ENCODE results near the gene GPR78.

GPR78 gene

DNA sequence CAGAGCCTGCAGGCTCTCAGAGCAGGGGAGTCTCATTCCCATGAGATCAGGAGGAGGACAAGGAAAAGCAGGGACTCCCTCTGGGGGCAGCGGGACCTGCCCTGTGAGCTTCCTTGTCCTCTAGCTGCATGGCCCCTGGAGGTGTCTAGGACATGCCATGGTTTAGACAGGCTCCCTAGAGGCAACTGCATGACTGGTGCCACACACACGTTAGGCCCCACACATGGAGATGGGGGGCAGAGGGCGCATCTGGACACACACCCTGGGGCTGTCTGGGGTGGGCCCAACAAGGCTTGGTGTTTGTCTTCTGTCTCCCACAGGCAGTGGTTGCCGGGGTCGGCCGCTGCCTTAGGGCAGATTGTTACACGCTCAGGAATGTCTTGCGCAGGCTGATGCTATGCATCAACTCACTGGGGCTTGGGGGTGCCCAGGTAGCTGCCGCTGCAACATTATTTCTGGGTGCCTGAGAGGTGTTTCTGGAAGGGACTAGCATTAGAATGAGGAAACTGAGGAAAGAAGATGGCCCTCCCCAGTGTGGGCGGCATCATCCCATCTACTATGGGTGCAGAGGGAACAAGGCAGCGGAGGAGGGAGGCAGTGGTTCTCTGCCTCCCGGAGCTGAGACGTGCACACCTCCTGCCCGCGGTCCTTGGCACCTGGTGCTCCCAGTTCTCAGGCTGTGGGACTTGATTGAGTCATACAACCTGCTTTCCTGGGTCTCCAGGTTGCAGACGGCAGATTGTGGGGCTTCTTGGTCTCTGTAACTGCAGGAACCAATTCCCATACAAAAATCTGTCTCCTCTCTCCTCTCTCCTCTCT is 32.1 kb upstream of the GPR78 start (continued):
- TF ChIP-seq, protein P1, sequence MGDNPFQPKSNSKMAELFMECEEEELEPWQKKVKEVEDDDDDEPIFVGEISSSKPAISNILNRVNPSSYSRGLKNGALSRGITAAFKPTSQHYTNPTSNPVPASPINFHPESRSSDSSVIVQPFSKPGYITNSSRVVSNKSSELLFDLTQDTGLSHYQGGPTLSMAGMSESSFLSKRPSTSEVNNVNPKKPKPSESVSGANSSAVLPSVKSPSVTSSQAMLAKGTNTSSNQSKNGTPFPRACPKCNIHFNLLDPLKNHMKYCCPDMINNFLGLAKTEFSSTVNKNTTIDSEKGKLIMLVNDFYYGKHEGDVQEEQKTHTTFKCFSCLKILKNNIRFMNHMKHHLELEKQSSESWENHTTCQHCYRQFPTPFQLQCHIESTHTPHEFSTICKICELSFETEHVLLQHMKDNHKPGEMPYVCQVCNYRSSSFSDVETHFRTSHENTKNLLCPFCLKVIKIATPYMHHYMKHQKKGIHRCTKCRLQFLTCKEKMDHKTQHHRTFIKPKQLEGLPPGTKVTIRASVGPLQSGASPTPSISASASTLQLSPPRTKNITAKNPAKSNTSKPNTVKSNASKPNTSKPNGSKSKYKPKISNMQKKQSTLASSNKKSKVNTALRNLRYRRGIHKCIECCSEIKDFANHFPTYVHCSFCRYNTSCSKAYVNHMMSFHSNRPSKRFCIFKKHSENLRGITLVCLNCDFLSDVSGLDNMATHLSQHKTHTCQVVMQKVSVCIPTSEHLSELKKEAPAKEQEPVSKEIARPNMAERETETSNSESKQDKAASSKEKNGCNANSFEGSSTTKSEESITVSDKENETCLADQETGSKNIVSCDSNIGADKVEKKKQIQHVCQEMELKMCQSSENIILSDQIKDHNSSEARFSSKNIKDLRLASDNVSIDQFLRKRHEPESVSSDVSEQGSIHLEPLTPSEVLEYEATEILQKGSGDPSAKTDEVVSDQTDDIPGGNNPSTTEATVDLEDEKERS (tag by site-specific recombination; IDR thresholded peaks at IDR 0.05) = no peak
- TF ChIP-seq KLF1 (tag by site-specific recombination; IDR thresholded peaks at IDR 0.05) = no peak
- no peak for TF ChIP-seq ZNF221 (tag by site-specific recombination; IDR thresholded peaks at IDR 0.05; ENCODE audit: borderline replicate concordance)
- no peak for TF ChIP-seq ZXDB (tag by site-specific recombination; IDR thresholded peaks at IDR 0.05)
- no peak for TF ChIP-seq WT1 (tag by site-specific recombination; IDR thresholded peaks at IDR 0.05)
- TF ChIP-seq ZNF514 (tag by site-specific recombination; IDR thresholded peaks at IDR 0.05) = no peak

- H3K4me3 ChIP-seq (ENCODE audit: low read depth, low read length) = no peak overlapping the region
- H3K9me3 ChIP-seq (ENCODE audit: control insufficient read depth, insufficient read depth, low read depth, low read length) = no peaks in the 10 kb centered on the region
- CTCF ChIA-PET = interaction anchor here (0.6 to 1.5 kb wide), 4 partner anchors 34 to 99 kb away, joined by 3 to 5 read pairs (median 4); no protein-coding TSS in a partner anchor
- H3K4me1 ChIP-seq (ENCODE audit: control insufficient read depth, insufficient read depth, low read length) = no peaks in the 10 kb centered on the region
- no peak overlapping the region for H3K27ac ChIP-seq (ENCODE audit: extremely low read depth, low read depth, low read length)
- POLR2A ChIA-PET = no interaction called here
- H3K36me3 ChIP-seq (ENCODE audit: control insufficient read depth in 2 of 2, insufficient read depth in 1 of 2, low read length in 2 of 2) = no peaks in the 10 kb centered on the region
- TF ChIP-seq ZIC2 (tag by site-specific recombination; IDR thresholded peaks at IDR 0.05) = no peak
- no peak for TF ChIP-seq ZNF449 (tag by site-specific recombination; IDR thresholded peaks at IDR 0.05)
Measured at GRCh38 chr4:8548731-8549351, 31.4 kb upstream of the GPR78 start.

- H3K4me3 ChIP-seq (ENCODE audit: low read depth, low read length) = no peak overlapping the region
- ChIA-PET POLR2A (no interaction called here), CTCF (interaction anchor here (0.6 to 1.5 kb wide), 5 partner anchors 23 to 281 kb away, joined by 3 to 6 read pairs (median 3); no protein-coding TSS in a partner anchor)
- no peak overlapping the region for H3K27ac ChIP-seq (ENCODE audit: extremely low read depth, low read depth, low read length)
- no peaks in the 10 kb centered on the region for H3K9me3 ChIP-seq (ENCODE audit: control insufficient read depth, insufficient read depth, low read depth, low read length)
- H3K4me1 ChIP-seq (ENCODE audit: control insufficient read depth, insufficient read depth, low read length) = no peaks in the 10 kb centered on the region
- no peak for TF ChIP-seq ZNF544 (tag by site-specific recombination; IDR thresholded peaks at IDR 0.05)
- no peak for TF ChIP-seq ZNF747 (tag by site-specific recombination; IDR thresholded peaks at IDR 0.05)
- TF ChIP-seq, protein P2, sequence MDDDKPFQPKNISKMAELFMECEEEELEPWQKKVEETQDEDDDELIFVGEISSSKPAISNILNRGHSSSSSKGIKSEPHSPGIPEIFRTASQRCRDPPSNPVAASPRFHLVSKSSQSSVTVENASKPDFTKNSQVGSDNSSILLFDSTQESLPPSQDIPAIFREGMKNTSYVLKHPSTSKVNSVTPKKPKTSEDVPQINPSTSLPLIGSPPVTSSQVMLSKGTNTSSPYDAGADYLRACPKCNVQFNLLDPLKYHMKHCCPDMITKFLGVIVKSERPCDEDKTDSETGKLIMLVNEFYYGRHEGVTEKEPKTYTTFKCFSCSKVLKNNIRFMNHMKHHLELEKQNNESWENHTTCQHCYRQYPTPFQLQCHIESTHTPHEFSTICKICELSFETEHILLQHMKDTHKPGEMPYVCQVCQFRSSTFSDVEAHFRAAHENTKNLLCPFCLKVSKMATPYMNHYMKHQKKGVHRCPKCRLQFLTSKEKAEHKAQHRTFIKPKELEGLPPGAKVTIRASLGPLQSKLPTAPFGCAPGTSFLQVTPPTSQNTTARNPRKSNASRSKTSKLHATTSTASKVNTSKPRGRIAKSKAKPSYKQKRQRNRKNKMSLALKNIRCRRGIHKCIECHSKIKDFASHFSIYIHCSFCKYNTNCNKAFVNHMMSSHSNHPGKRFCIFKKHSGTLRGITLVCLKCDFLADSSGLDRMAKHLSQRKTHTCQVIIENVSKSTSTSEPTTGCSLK (tag by site-specific recombination; IDR thresholded peaks at IDR 0.05) = no peak
- peak; percentile 71 for TF ChIP-seq ZIC2 (tag by site-specific recombination; IDR thresholded peaks at IDR 0.05)
- TF ChIP-seq GLIS2 (tag by site-specific recombination; IDR thresholded peaks at IDR 0.05) = 0 out of 2 replicates have a peak, but pooled peaks have one; percentile 14
- TF ChIP-seq ZNF777 (tag by site-specific recombination; IDR thresholded peaks at IDR 0.05; ENCODE audit: borderline replicate concordance) = no peak
- H3K36me3 ChIP-seq (ENCODE audit: control insufficient read depth in 2 of 2, insufficient read depth in 1 of 2, low read length in 2 of 2) = no peaks in the 10 kb centered on the region
Measured at GRCh38 chr4:8549352-8549931, 30.8 kb upstream of the GPR78 start.

Measured in HEK293 (cell line).